ENCODE measurements around the gene ST8SIA6.

DNA sequence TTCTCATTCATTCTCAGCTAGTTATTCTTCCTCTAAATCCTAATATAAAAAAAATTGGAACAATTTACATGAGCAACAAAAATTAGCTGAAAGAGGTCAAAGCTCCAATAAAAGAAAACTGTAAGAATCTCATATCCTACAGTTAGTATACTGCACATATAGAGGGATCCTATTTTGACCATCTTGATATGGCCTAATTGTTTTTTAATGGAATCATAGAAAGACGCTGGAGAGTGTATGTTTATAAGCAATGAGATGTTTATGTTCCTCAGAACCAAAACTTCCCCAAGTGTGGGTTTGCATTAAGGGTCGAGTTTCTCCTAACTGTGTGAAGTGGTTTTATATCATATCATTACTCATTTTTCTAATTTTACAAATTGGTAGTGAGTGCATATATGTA lies 123.9 kb downstream of the ST8SIA6 start:
- TF ChIP-seq CTCF (IDR thresholded peaks at IDR 0.05 in 2 of 3, conservative IDR thresholded peaks at IDR 0.05 in 1 of 3; ENCODE audit: borderline replicate concordance in 1 of 3, insufficient read depth in 1 of 3, low read depth in 2 of 3, low read length in 2 of 3) (no peak), MAX (IDR thresholded peaks at IDR 0.05) (no peak), EZH2phosphoT487 (IDR thresholded peaks at IDR 0.05; ENCODE audit: borderline replicate concordance) (no peak), CEBPB (IDR thresholded peaks at IDR 0.05; ENCODE audit: low read depth) (no peak), RAD21 (IDR thresholded peaks at IDR 0.05; ENCODE audit: low read depth) (no peak), EZH2 (IDR thresholded peaks at IDR 0.05) (no peak), SIN3A (IDR thresholded peaks at IDR 0.05; ENCODE audit: low read depth) (no peak), POLR2AphosphoS5 (IDR thresholded peaks at IDR 0.05; ENCODE audit: low read depth, low read length) (no peak), EGR1 (IDR thresholded peaks at IDR 0.05; ENCODE audit: low read depth) (no peak), ELF1 (IDR thresholded peaks at IDR 0.05; ENCODE audit: borderline replicate concordance, low read depth) (no peak), POLR2A (IDR thresholded peaks at IDR 0.05; ENCODE audit: borderline replicate concordance, extremely low read depth, insufficient read depth, insufficient read length) (no peak)

Data from HCT116 (cell line).